GM06990 (cell line): ENCODE results near the gene GNRH2.

Experiments used
- DNase-seq: peaks from one replicate; pipeline ENCODE4 v3.0.0-alpha.2; 2011; ENCODE audit not compliant: insufficient read length; ENCODE audit errors: extremely low read depth
- H3K27me3 ChIP-seq: replicated peaks from 2 replicates; pipeline ENCODE4 v1.6.0; 2011; ENCODE audit warnings: low read length; ENCODE audit not compliant: control insufficient read depth, insufficient read depth
- H3K36me3 ChIP-seq: 2 replicates; pipeline ENCODE4 v1.5.1; 2011; ENCODE audit warnings: low read length; ENCODE audit not compliant: control insufficient read depth, insufficient read depth
- H3K4me3 ChIP-seq: replicated peaks from 2 replicates; pipeline ENCODE4 v1.5.1; 2011; ENCODE audit warnings: low read depth, mild to moderate bottlenecking, control low read depth, low read length
- CTCF ChIP-seq: IDR thresholded peaks from 2 replicates; pipeline ENCODE4 v1.5.1; 2011; ENCODE audit warnings: low read length, control low read depth, mild to moderate bottlenecking, inconsistent platforms; ENCODE audit not compliant: insufficient read depth, poor library complexity, severe bottlenecking

Gene GNRH2, protein sequence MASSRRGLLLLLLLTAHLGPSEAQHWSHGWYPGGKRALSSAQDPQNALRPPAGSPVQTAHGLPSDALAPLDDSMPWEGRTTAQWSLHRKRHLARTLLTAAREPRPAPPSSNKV

DNA sequence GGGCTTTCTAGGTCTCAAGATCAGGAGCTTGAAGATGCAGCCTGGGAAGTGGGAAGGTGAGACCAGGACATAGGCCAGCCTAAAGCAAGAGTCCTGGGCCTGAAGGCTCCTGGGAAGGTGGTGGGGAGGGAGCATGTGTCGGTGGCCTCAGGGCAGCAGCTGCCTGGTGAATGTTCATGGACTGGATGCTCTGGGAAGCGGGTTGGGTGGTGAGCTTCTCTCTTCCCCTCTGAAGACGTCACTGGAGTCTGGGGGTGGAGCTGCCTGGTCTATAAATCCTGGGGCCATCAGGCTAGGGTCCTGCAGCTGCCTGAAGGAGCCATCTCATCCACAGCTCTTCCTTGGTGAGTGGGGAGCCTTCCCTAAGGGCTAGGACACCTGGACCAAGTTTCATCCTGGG lies at the start of gene GNRH2:
TSS of gene GNRH2 (plus strand) at position 301 of the 400 bp plus-strand sequence. CDS start 793 bp downstream, outside the sequence.
- no peaks in the 10 kb centered on the region for H3K27me3 ChIP-seq
- TF ChIP-seq CTCF: no peak
- H3K4me3 ChIP-seq: no peak within 1 kb of the TSS
- DNase-seq: no peak
- H3K36me3 ChIP-seq: peaks cover 14% of the 10 kb centered on the region

GRCh38 chr20:2995796-2996195 lies 47.6 kb upstream of the GNRH2 start:
- DNase-seq: no peak

GRCh38 chr20:2998728-2999127 lies 44.7 kb upstream of the GNRH2 start:
- no peak for DNase-seq
- peaks cover 3% of the 10 kb centered on the region for H3K36me3 ChIP-seq
- H3K27me3 ChIP-seq: no peaks in the 10 kb centered on the region
- H3K4me3 ChIP-seq: no peak overlapping the region
- TF ChIP-seq CTCF: no peak

More at GRCh38 chr20:2995796-2996195, 47.6 kb upstream of the GNRH2 start:
- TF ChIP-seq CTCF: no peak
- no peaks in the 10 kb centered on the region for H3K27me3 ChIP-seq
- H3K36me3 ChIP-seq: peaks cover 5% of the 10 kb centered on the region
- no peak overlapping the region for H3K4me3 ChIP-seq

GRCh38 chr20:3000852-3001523 lies 42.4 kb upstream of the GNRH2 start:
- TF ChIP-seq CTCF: no peak
- Histone ChIP-seq H3K36me3 (peaks cover 4% of the 10 kb centered on the region; the same call in 1 of the 2 replicates), H3K27me3 (no peaks in the 10 kb centered on the region), H3K4me3 (no peak overlapping the region)
- DNase-seq: no peak

- Histone ChIP-seq H3K36me3 (peaks cover 3% of the 10 kb centered on the region), H3K27me3 (no peaks in the 10 kb centered on the region), H3K4me3 (no peak overlapping the region)
- no peak for TF ChIP-seq CTCF
- no peak for DNase-seq
Observed at GRCh38 chr20:3003416-3003815, 40.0 kb upstream of the GNRH2 start.
